ENCODE measurements around the gene P2RY8. TPM values are rescaled to one million over a fixed set of nuclear protein-coding genes. Genes with fewer than 3 reads are reported as not detected.
"Not testable (repeated sequence)": the region's sequence is repeated elsewhere in the genome, so short reads cannot be mapped to it uniquely, and the experiment has no call there.

Gene P2RY8
- total and polyA plus RNA-seq, 3 experiments from 2014 or later: 47.1 to 302 (median 50.1) TPM

DNA sequence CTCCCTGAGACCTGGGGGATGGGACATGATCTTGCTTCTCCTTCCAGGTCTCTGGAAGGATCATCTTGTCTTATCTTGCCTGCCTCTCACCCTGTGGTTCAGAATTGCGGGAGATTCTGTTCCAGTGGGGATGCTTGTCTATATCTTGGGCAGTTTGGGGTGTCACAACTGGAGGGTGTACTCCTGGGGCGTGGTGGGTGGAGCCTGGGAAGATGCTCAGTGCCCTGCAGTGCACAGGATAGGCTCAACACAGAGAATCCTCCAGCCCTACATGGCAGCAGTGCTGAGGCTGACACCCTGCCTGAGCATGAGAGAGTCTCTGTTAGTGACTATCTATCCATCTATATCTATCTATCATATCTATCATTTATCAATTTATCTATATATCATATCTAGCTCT, 7.7 kb downstream of the P2RY8 start:
- H3K4me3 Mint-ChIP-seq: no peak overlapping the region
- H3K4me1 Mint-ChIP-seq: peaks cover 0 to 5% (median 3%) of the 10 kb centered on the region in 3 donors
- ChIA-PET POLR2A (no interaction called here), CTCF (no interaction called here)
- no peak for DNase-seq
- no peak overlapping the region for H3K27ac Mint-ChIP-seq
- H3K4me1 ChIP-seq (ENCODE audit: insufficient read depth, low read length): peaks cover 63% of the 10 kb centered on the region
- peaks cover 22% of the 10 kb centered on the region for H3K36me3 ChIP-seq (ENCODE audit: insufficient read depth, low read length)
- no peaks in the 10 kb centered on the region for H3K9me3 ChIP-seq (ENCODE audit: low read length)
- H3K27ac ChIP-seq (ENCODE audit: low read depth, low read length): no peak overlapping the region
- no peaks in the 10 kb centered on the region for H3K9me3 Mint-ChIP-seq
- H3K36me3 Mint-ChIP-seq: peaks cover 0 to 9% (median 3%) of the 10 kb centered on the region in 3 donors
- no peaks in the 10 kb centered on the region for H3K27me3 Mint-ChIP-seq
- H3K27me3 ChIP-seq (ENCODE audit: insufficient read depth, low read length, poor library complexity, severe bottlenecking): no peaks in the 10 kb centered on the region
- no peak overlapping the region for H3K4me3 ChIP-seq (ENCODE audit: low read length)

DNA sequence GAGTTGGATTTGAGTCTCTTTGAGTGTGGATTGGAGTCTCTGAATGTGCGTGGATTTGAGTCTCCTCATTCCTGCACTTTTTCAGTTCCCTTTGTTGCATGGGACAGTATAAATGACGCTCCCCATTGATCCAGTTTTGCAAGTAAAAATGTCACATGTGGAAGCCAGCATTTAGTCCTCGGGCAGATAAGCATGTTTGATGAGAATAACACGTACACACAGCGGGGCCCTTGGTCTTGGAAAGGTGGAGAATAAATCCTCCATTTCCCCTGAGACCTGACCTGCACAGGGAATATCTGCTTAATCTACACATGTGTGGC, 8.1 kb downstream of the P2RY8 start:
- Histone ChIP-seq H3K4me3 (ENCODE audit: low read length) (no peak overlapping the region), H3K36me3 (ENCODE audit: insufficient read depth, low read length) (peaks cover 22% of the 10 kb centered on the region), H3K4me1 (ENCODE audit: insufficient read depth, low read length) (peaks cover 63% of the 10 kb centered on the region), H3K9me3 (ENCODE audit: low read length) (no peaks in the 10 kb centered on the region), H3K27me3 (ENCODE audit: insufficient read depth, low read length, poor library complexity, severe bottlenecking) (no peaks in the 10 kb centered on the region), H3K27ac (ENCODE audit: low read depth, low read length) (no peak overlapping the region)
- Mint-ChIP-seq H3K9me3 (no peaks in the 10 kb centered on the region), H3K4me1 (peaks cover 0 to 5% (median 0%) of the 10 kb centered on the region in 3 donors), H3K27ac (no peak overlapping the region), H3K4me3 (no peak overlapping the region), H3K36me3 (peaks cover 0 to 7% (median 3%) of the 10 kb centered on the region in 3 donors), H3K27me3 (no peaks in the 10 kb centered on the region)
- no peak for DNase-seq
- ChIA-PET POLR2A (no interaction called here), CTCF (no interaction called here)

DNA sequence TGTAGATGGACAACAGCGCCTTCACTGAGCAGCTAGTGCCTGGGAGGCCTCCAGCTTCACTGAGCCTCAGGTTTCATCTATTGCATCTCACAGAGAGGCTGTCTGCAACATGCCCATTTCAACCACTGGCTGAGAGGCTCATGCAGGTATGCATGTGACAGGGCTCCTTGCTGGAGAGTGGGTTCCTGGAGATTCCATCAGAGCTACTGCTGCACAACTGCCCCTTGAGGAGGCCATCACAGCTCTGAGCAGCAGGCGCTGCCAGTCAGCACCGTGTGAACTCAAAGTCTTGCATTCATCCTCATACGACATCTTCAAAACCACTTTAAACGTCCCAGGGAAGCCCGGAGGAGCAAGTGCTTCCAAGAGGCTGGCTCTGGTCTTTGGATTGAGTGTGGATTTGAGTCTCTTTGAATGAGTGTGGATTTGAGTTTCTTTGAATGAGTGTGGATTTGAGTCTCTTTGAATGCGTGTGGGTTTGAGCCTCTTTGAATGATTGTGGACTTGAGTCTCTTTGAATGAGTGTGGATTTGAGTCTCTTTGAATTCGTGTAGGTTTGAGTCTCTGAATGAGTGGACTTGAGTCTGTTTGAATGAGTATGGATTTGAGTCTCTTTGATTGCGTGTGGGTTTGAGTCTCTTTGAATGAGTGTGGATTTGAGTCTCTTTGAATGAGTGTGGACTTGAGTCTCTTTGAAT, 8.7 kb downstream of the P2RY8 start:
- H3K27me3 ChIP-seq (ENCODE audit: insufficient read depth, low read length, poor library complexity, severe bottlenecking): no peaks in the 10 kb centered on the region
- Mint-ChIP-seq H3K27me3 (no peaks in the 10 kb centered on the region), H3K36me3 (peaks cover under 1 to 8% (median 4%) of the 10 kb centered on the region in 3 donors), H3K4me1 (peaks cover 1 to 6% (median 2%) of the 10 kb centered on the region in 3 donors), H3K9me3 (no peaks in the 10 kb centered on the region), H3K27ac (no peak overlapping the region), H3K4me3 (no peak overlapping the region)
- H3K27ac ChIP-seq (ENCODE audit: low read depth, low read length): no peak overlapping the region
- H3K36me3 ChIP-seq (ENCODE audit: insufficient read depth, low read length): peaks cover 22% of the 10 kb centered on the region
- POLR2A ChIA-PET: no interaction called here
- H3K4me1 ChIP-seq (ENCODE audit: insufficient read depth, low read length): peaks cover 64% of the 10 kb centered on the region
- no peaks in the 10 kb centered on the region for H3K9me3 ChIP-seq (ENCODE audit: low read length)
- H3K4me3 ChIP-seq (ENCODE audit: low read length): no peak overlapping the region
- DNase-seq: no peak
- CTCF ChIA-PET: no interaction called here

DNA sequence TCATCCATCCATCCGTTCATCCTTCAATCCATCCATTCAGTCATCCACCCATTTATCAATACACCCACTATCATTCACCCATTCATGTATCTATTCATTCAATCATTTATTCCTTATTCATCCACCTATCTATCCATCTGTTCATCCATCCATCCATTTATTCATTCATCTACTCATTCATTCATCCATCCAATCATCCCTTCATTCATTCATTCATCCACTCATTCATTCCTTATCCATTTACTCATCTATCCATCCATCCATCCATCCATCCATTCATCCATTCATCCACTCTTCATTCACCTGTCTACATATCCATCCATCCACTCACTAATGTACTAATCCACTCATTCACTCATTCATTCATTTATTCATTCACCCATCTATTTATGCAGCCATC, 9.5 kb downstream of the P2RY8 start:
- peaks cover 3 to 5% (median 4%) of the 10 kb centered on the region in 3 donors for H3K36me3 Mint-ChIP-seq
- no peak overlapping the region for H3K4me3 Mint-ChIP-seq
- Histone ChIP-seq H3K27me3 (ENCODE audit: insufficient read depth, low read length, poor library complexity, severe bottlenecking) (no peaks in the 10 kb centered on the region), H3K4me1 (ENCODE audit: insufficient read depth, low read length) (peaks cover 68% of the 10 kb centered on the region), H3K9me3 (ENCODE audit: low read length) (no peaks in the 10 kb centered on the region), H3K36me3 (ENCODE audit: insufficient read depth, low read length) (peaks cover 22% of the 10 kb centered on the region), H3K4me3 (ENCODE audit: low read length) (no peak overlapping the region), H3K27ac (ENCODE audit: low read depth, low read length) (no peak overlapping the region)
- H3K27ac Mint-ChIP-seq: no peak overlapping the region
- POLR2A ChIA-PET: no interaction called here
- CTCF ChIA-PET: no interaction called here
- no peaks in the 10 kb centered on the region for H3K27me3 Mint-ChIP-seq
- DNase-seq: no peak
- H3K4me1 Mint-ChIP-seq: peaks cover 5 to 7% (median 6%) of the 10 kb centered on the region in 3 donors
- H3K9me3 Mint-ChIP-seq: no peaks in the 10 kb centered on the region

DNA sequence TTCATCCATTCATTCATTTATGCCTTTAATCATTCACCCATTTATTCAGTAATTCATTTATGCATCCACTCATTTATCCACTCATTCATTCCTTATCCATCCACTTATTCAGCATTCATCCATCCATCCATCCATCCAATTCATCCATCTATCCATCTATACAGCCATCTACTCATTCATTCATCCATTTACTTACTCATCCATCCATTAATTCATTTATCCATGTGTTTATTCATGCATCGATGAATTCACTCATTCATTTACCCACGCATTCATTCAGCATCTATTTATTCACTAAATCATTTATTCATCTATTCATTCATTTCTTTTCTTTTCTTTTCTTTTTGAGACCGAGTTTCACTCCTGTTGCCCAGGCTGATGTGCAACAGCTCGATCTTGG, 10.4 kb downstream of the P2RY8 start:
- Histone ChIP-seq H3K36me3 (ENCODE audit: insufficient read depth, low read length) (peaks cover 18% of the 10 kb centered on the region), H3K27me3 (ENCODE audit: insufficient read depth, low read length, poor library complexity, severe bottlenecking) (no peaks in the 10 kb centered on the region), H3K9me3 (ENCODE audit: low read length) (no peaks in the 10 kb centered on the region), H3K4me3 (ENCODE audit: low read length) (no peak overlapping the region), H3K4me1 (ENCODE audit: insufficient read depth, low read length) (peaks cover 71% of the 10 kb centered on the region), H3K27ac (ENCODE audit: low read depth, low read length) (no peak overlapping the region)
- no peaks in the 10 kb centered on the region for H3K9me3 Mint-ChIP-seq
- CTCF ChIA-PET: no interaction called here
- H3K4me3 Mint-ChIP-seq: no peak overlapping the region
- no peak for DNase-seq
- no peaks in the 10 kb centered on the region for H3K27me3 Mint-ChIP-seq
- POLR2A ChIA-PET: no interaction called here
- peaks cover 10 to 15% (median 15%) of the 10 kb centered on the region in 3 donors for H3K4me1 Mint-ChIP-seq
- H3K27ac Mint-ChIP-seq: no peak overlapping the region
- peaks cover 3 to 8% (median 6%) of the 10 kb centered on the region in 3 donors for H3K36me3 Mint-ChIP-seq

DNA sequence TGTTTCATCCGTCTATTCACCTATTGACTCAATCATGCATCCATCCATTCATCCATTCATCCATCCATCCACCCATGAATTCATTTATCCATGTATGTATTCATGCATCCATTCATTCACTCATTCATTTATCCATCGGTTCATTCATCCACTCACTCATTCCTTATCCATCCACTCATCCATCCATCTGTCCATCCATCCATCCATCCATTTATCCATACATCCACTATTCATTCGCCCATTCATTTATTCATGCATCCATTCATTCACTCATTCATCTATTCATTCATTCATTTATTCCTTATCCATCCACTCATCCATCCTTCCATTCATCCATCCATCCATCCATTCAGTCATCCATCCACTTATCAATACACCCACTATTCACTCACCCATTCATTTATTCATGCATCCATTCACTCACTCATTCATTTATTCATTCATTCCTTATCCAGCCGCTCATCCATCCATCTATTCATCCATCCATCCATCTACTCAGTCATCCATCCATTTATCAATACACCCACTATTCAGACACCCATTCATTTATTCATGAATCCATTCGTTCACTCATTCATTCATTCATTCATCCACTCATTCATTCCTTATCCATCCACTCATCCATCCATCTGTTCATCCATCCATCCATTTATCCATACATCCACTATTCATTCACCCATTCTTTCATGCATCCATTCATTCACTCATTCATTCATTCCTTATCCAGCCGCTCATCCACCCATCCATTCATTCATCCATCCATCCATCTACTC, 11.2 kb downstream of the P2RY8 start:
- no peak overlapping the region for H3K4me3 Mint-ChIP-seq
- no peak for DNase-seq
- Histone ChIP-seq H3K9me3 (ENCODE audit: low read length) (no peaks in the 10 kb centered on the region), H3K36me3 (ENCODE audit: insufficient read depth, low read length) (peaks cover 17% of the 10 kb centered on the region), H3K4me1 (ENCODE audit: insufficient read depth, low read length) (peaks cover 72% of the 10 kb centered on the region), H3K4me3 (ENCODE audit: low read length) (no peak overlapping the region), H3K27ac (ENCODE audit: low read depth, low read length) (no peak overlapping the region), H3K27me3 (ENCODE audit: insufficient read depth, low read length, poor library complexity, severe bottlenecking) (no peaks in the 10 kb centered on the region)
- H3K9me3 Mint-ChIP-seq: peaks cover 0 to 2% (median 0%) of the 10 kb centered on the region in 5 donors
- no peaks in the 10 kb centered on the region for H3K27me3 Mint-ChIP-seq
- H3K36me3 Mint-ChIP-seq: peaks cover 8 to 12% (median 8%) of the 10 kb centered on the region in 3 donors
- H3K27ac Mint-ChIP-seq: no peak overlapping the region
- H3K4me1 Mint-ChIP-seq: peaks cover 15 to 23% (median 23%) of the 10 kb centered on the region in 3 donors
- POLR2A ChIA-PET: no interaction called here
- CTCF ChIA-PET: no interaction called here

DNA sequence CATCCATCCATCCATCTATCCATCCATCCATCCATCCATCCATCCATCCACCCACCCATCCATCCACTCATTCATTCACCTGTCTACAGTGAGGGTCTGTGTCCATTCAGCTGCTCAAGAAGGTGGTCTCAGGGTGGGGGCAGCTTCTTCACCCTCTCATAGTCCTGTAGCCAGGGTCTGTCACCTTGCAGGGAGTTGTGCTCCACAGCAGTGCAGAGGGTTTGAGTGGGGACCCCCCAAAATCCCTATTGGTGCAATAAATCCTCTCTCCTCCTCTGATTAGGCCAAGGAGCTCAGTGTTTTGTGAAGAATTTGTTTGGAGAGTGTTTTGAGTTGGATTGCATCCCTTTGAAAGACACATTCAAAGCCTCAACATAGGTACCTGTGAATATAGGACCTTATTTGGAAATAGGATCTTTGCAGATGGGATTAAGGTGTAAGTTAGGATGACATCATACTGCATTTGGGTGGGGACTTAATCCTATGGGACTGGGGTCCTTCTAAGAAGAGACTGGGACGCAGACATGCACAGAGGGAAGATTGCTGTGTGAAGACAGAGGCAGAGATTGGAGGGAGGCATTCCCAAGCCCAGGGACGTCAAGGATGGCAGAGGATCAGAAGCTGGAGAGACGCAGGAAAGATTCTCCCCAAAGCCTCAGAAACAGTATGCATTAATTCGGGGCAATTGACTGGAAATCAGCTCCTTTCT, 12.0 kb downstream of the P2RY8 start:
- no peak overlapping the region for H3K4me3 ChIP-seq (ENCODE audit: low read length)
- Mint-ChIP-seq H3K27ac (no peak overlapping the region), H3K27me3 (peaks cover 0 to 1% of the 10 kb centered on the region in 2 donors), H3K4me3 (no peak overlapping the region), H3K4me1 (peaks cover 23 to 31% (median 30%) of the 10 kb centered on the region in 3 donors), H3K9me3 (peaks cover 0 to 2% (median 0%) of the 10 kb centered on the region in 5 donors), H3K36me3 (peaks cover 10 to 19% (median 10%) of the 10 kb centered on the region in 3 donors)
- DNase-seq: no peak
- peaks cover 17% of the 10 kb centered on the region for H3K36me3 ChIP-seq (ENCODE audit: insufficient read depth, low read length)
- H3K27me3 ChIP-seq (ENCODE audit: insufficient read depth, low read length, poor library complexity, severe bottlenecking): no peaks in the 10 kb centered on the region
- POLR2A ChIA-PET: no interaction called here
- H3K4me1 ChIP-seq (ENCODE audit: insufficient read depth, low read length): peaks cover 72% of the 10 kb centered on the region
- H3K27ac ChIP-seq (ENCODE audit: low read depth, low read length): no peak overlapping the region
- CTCF ChIA-PET: no interaction called here
- H3K9me3 ChIP-seq (ENCODE audit: low read length): no peaks in the 10 kb centered on the region

DNA sequence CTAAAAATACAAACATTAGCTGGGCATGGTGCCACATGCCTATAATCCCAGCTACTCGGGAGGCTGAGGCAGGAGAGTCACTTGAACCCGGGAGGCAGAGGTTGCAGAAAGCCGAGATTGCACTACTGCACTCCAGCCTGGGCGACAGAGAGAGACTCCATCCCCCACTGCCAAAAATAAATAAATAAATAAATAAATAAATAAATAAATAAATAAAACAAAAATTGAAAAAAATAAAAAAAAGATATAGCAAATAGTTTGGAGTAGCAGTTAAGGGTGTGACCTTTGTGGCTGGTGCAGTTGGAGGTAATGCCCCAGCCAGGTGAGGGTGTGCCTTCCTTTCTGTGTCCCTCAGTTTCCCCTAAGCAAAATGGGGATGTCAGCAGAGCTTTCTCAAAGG, 14.1 kb downstream of the P2RY8 start:
- Mint-ChIP-seq H3K27ac (peak overlapping the region in 5 of 8 donors; percentile 9 to 98 (median 39)), H3K4me1 (peaks cover 40 to 50% (median 49%) of the 10 kb centered on the region in 3 donors), H3K4me3 (peak overlapping the region in 6 of 7 donors; percentile 4 to 80 (median 46)), H3K36me3 (peaks cover 17 to 36% (median 24%) of the 10 kb centered on the region in 3 donors)
- H3K27me3 Mint-ChIP-seq; H3K27me3 ChIP-seq (ENCODE audit: insufficient read depth, low read length, poor library complexity, severe bottlenecking); DNase-seq; H3K27ac ChIP-seq (ENCODE audit: low read depth, low read length); H3K9me3 Mint-ChIP-seq; CTCF ChIA-PET; H3K36me3 ChIP-seq (ENCODE audit: insufficient read depth, low read length); H3K9me3 ChIP-seq (ENCODE audit: low read length); POLR2A ChIA-PET; H3K4me3 ChIP-seq (ENCODE audit: low read length): not testable (repeated sequence)
- peaks cover 65% of the 10 kb centered on the region for H3K4me1 ChIP-seq (ENCODE audit: insufficient read depth, low read length)

All from CD8-positive, alpha-beta memory T cell (primary cell).